Body of pancreas (tissue), 4 donors: Measurements from ENCODE around the gene ITGAV. TPM values are rescaled to one million over a fixed set of nuclear protein-coding genes. Genes with fewer than 3 reads are reported as not detected.

Source experiments
- ATAC-seq: fragments of 150-250 bp; one replicate; pipeline ENCODE4 v1.9.1; 2016
- DNase-seq, 4 donors: peaks; one replicate each; pipeline ENCODE4 v3.0.0-alpha.2; 2019
- H3K27ac ChIP-seq, 4 donors: fragments of 200-600 bp; sonication (generic); 1 replicate in 3 of 4; 2 replicates in 1 of 4; pipeline versions ENCODE4 v1.5.1 to v1.6.1; 2016 to 2019; ENCODE audit warnings: mild to moderate bottlenecking in 1 of 4, mixed read lengths in 1 of 4, moderate library complexity in 1 of 4
- H3K27me3 ChIP-seq, 2 donors: fragments of 200-600 bp; sonication (generic); one replicate each; pipeline ENCODE4 v1.6.0; 2016; ENCODE audit warnings: mild to moderate bottlenecking in 1 of 2
- H3K36me3 ChIP-seq, 2 donors: fragments of 200-600 bp; sonication (generic); replicated peaks in 1 of 2; 2 replicates each; pipeline ENCODE4 v1.5.1; 2016; ENCODE audit warnings: low read depth in 2 of 2; ENCODE audit not compliant: insufficient read depth in 1 of 2
- H3K4me1 ChIP-seq: fragments of 200-600 bp; sonication (generic); one replicate; pipeline ENCODE4 v1.6.0; 2016
- H3K4me3 ChIP-seq, 2 donors: fragments of 200-600 bp; sonication (generic); 1 replicate in 1 of 2; 2 replicates in 1 of 2; pipeline ENCODE4 v1.5.1; 2016 to 2019
- H3K9me3 ChIP-seq, 3 donors: fragments of 200-600 bp; sonication (generic); 1 replicate in 2 of 3; 2 replicates in 1 of 3; pipeline ENCODE4 v1.5.1; 2016
- POLR2A ChIP-seq, 3 donors: fragments of 450-650 bp; IDR thresholded peaks; one replicate each; pipeline ENCODE4 v1.6.1; 2016; ENCODE audit warnings: antibody characterized with exemption in 3 of 3, mild to moderate bottlenecking in 2 of 3
- WGBS, 2 donors: methylation state at CpG; one replicate each; pipeline ENCODE4 v1.1.5; 2017; 5-methylcytosine and 5-hydroxymethylcytosine counted together
- intact Hi-C: fragments of 100-400 bp; cut with DNase I; formaldehyde crosslinking; loops from one replicate; pipeline ENCODE4 v1.15.1; 2023
- total RNA-seq, 2 donors: library from RNA; depleted of rRNA; stranded (reverse); fragments of >200 nt; gene quantifications; one replicate each; pipeline ENCODE4 v1.1.0, GENCODE V29; 2016
- TF ChIP-seq, protein P1 (sequence below), 7 experiments: fragments of 450-650 bp in 4 of 7; fragments of 200-600 bp in 3 of 7; sonication (generic) in 3 of 7; IDR thresholded peaks; one replicate each; pipeline ENCODE4 v1.5.1; 2016 to 2019; ENCODE audit warnings: antibody characterized with exemption in 7 of 7

The ITGAV gene
- total RNA-seq, 2 donors from 2014 or later = 48.0 to 72.8 TPM

DNA sequence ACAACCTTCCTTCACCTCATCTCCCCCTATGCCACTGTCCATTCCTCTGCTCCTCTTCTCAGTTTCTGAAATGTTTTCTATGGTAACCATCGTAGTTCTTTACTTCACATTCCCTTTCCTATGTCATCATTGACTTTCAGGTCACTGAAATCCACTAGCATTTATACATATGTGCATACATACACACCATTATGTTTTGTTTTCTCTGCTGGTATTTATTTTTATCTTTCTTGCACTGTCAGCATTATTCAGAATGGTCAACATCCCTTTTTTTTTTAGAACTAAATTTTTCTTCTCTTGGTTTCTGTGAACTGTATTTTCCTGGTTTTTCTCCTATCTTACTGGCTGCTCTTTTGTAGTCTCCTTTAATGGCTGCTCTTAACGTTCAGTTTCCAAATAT is 33.2 kb downstream of the ITGAV start:
- 90 to 93% methylated on average over 2 of the region's 2 CpGs for WGBS, 2 donors
- no peak for DNase-seq
- ATAC-seq = no peak
- peaks cover 0 to 7% of the 10 kb centered on the region in 2 donors for H3K36me3 ChIP-seq
- TF ChIP-seq POLR2A (IDR thresholded peaks at IDR 0.05) = no peak
- TF ChIP-seq, protein P1, sequence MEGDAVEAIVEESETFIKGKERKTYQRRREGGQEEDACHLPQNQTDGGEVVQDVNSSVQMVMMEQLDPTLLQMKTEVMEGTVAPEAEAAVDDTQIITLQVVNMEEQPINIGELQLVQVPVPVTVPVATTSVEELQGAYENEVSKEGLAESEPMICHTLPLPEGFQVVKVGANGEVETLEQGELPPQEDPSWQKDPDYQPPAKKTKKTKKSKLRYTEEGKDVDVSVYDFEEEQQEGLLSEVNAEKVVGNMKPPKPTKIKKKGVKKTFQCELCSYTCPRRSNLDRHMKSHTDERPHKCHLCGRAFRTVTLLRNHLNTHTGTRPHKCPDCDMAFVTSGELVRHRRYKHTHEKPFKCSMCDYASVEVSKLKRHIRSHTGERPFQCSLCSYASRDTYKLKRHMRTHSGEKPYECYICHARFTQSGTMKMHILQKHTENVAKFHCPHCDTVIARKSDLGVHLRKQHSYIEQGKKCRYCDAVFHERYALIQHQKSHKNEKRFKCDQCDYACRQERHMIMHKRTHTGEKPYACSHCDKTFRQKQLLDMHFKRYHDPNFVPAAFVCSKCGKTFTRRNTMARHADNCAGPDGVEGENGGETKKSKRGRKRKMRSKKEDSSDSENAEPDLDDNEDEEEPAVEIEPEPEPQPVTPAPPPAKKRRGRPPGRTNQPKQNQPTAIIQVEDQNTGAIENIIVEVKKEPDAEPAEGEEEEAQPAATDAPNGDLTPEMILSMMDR (IDR thresholded peaks at IDR 0.05) = no peak
- peaks cover 8% of the 10 kb centered on the region for H3K4me1 ChIP-seq
- no peaks in the 10 kb centered on the region for H3K9me3 ChIP-seq
- H3K27ac ChIP-seq = no peak overlapping the region
- no peak overlapping the region for H3K4me3 ChIP-seq
- H3K27me3 ChIP-seq = no peaks in the 10 kb centered on the region
- intact Hi-C loops = no loop called here

DNA sequence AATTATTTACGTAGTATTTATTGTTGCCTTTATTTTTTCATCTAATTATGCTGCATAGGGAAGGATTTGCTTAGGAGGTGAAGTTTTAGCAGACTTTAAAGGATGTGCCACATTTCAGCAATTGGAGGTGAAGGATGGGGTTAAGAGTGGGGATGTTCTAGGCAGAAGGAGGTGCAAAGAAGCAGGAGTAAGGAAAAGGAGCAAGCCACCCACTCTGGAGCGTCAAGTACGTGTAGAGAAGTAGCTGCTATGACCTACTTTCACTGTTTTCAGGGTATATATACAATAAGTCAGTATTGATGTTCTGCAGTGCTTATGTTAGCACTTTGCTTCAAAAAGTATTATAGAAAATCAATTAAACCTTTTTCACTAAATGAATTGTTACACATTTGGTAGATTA is 34.4 kb downstream of the ITGAV start:
- Histone ChIP-seq H3K4me1 (peaks cover 8% of the 10 kb centered on the region), H3K9me3 (no peaks in the 10 kb centered on the region), H3K36me3 (peaks cover 0 to 7% of the 10 kb centered on the region in 2 donors), H3K4me3 (no peak overlapping the region), H3K27ac (no peak overlapping the region), H3K27me3 (no peaks in the 10 kb centered on the region)
- ATAC-seq (no peak), DNase-seq (no peak)
- intact Hi-C loops = no loop called here
- 92 to 95% methylated on average over 3 of the region's 3 CpGs for WGBS, 2 donors
- TF ChIP-seq, protein P1 (IDR thresholded peaks at IDR 0.05) = no peak
- no peak for TF ChIP-seq POLR2A (IDR thresholded peaks at IDR 0.05)

DNA sequence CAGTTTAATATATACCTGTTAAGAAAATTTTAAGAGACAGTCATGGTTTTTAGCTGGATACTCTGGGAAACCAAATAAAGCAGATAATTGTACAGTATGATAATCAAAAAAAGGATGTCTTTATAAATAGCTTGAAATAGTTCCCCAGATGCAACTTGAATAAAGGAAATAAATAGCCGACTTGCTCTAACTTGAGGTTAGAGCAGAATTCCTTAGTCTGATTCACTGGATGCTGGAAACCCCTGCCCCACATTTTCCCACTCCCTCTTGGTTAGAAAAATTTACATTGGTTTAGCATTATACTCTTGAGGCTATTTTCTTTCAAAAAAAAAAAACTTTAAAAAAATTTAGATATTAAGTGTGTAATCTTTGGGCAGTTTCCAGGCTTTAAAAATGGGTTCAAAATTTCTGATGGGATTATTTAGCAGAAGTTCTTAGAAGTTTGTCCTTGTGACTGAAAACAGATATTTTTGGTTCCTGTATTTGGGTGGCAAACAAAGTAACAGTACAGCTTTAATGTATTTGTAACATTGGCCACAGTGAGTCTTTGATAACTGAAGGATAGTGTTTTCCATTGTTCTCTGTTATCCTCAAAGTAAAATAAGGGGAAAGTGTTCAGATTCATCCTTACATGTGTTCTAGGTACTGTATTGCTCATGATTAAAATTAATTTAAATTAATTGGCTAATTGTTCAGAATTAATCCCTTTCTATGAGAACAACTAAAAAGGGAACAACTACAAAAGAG is 39.6 kb downstream of the ITGAV start:
- ATAC-seq (no peak), DNase-seq (no peak)
- Histone ChIP-seq H3K9me3 (no peaks in the 10 kb centered on the region), H3K4me1 (no peaks in the 10 kb centered on the region), H3K36me3 (no peaks in the 10 kb centered on the region), H3K27me3 (no peaks in the 10 kb centered on the region), H3K4me3 (no peak overlapping the region), H3K27ac (no peak overlapping the region)
- intact Hi-C loops = no loop called here
- no peak for TF ChIP-seq POLR2A (IDR thresholded peaks at IDR 0.05)
- TF ChIP-seq, protein P1 (IDR thresholded peaks at IDR 0.05) = no peak
- 93 to 94% methylated on average over 1 of the region's 1 CpG for WGBS, 2 donors

DNA sequence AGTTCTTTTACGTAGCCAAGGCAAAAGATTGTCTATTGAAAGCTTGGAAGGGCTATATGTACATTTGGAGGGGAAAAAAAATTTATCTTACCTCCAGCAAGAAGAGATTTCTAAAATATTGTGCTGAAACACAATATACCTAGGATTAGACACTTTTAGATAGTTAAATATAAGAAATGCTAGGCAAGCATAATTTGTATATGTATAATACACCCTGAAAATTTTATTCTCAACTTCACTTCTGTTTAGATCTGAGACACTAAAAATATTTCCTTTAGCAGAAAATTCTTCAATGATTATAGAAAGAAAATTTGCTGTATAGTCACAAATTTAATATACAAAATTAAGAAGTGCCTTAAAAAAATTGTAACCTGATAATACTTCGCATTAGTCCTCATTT is 42.6 kb downstream of the ITGAV start:
- no peaks in the 10 kb centered on the region for H3K4me1 ChIP-seq
- H3K9me3 ChIP-seq = no peaks in the 10 kb centered on the region
- TF ChIP-seq, protein P1 (IDR thresholded peaks at IDR 0.05) = no peak
- TF ChIP-seq POLR2A (IDR thresholded peaks at IDR 0.05) = no peak
- no peaks in the 10 kb centered on the region for H3K27me3 ChIP-seq
- no peaks in the 10 kb centered on the region for H3K36me3 ChIP-seq
- intact Hi-C loops = no loop called here
- no peak overlapping the region for H3K27ac ChIP-seq
- ATAC-seq = no peak
- WGBS, 2 donors = 89 to 92% methylated on average over 2 of the region's 2 CpGs
- no peak for DNase-seq
- no peak overlapping the region for H3K4me3 ChIP-seq

DNA sequence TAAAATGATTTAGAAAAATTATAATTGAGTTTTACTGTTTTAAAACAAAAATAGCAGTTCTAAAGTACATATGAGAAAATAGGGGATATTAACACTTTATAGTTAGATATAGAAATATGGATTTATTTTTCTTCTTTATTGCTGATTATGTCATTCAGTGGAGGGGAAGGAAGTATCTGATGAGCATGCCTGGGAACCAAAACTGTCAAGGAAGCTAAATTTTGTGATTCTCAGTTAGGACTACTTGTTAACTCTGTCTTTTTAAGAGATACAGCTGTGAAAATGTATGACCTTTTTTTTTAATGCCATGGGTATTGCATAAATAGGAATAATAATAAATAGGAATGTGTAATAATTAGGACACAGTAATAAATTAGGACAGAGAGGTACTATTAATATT is 44.8 kb downstream of the ITGAV start:
- intact Hi-C loops = no loop called here
- Histone ChIP-seq H3K27ac (no peak overlapping the region), H3K4me1 (no peaks in the 10 kb centered on the region), H3K36me3 (no peaks in the 10 kb centered on the region), H3K27me3 (no peaks in the 10 kb centered on the region), H3K9me3 (no peaks in the 10 kb centered on the region), H3K4me3 (no peak overlapping the region)
- no peak for TF ChIP-seq POLR2A (IDR thresholded peaks at IDR 0.05)
- TF ChIP-seq, protein P1 (IDR thresholded peaks at IDR 0.05) = no peak
- ATAC-seq (no peak), DNase-seq (no peak)
